ENCODE data around the gene ADAMTS13. TPM values are rescaled to one million over a fixed set of nuclear protein-coding genes. Genes with fewer than 3 reads are reported as not detected.
"Not testable (repeated sequence)": the region's sequence is repeated elsewhere in the genome, so short reads cannot be mapped to it uniquely, and the experiment has no call there.

Gene ADAMTS13
- total RNA-seq, 2 experiments from 2014 or later, result 2.1 to 2.4 TPM

DNA sequence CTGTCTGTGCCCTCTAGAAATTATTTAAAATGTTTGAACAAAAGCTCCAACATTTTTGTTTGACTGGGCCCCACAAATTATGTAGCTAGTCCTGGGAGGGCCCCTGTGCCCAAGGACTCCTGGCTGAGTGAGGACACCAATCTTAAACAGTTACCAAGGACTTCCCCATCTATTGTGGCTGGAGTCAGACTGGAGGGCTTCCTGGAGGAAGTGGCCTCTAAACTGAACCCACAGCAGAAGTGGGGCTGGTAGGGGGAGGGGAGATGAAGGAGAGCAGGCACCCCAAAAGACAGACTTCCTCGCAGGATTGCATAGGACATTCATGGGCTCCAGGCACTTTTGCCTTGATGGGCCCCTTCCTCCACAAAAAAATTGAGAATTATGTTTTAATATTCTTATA is 8.1 kb downstream of the ADAMTS13 start:
- ChIA-PET POLR2A (no interaction called here), CTCF (no interaction called here)
- H3K27me3 Mint-ChIP-seq, result peaks cover 19% of the 10 kb centered on the region
- H3K36me3 Mint-ChIP-seq (ENCODE audit: low read depth), result no peaks in the 10 kb centered on the region
- peaks cover 2% of the 10 kb centered on the region for H3K4me1 Mint-ChIP-seq
- no peak overlapping the region for H3K4me3 Mint-ChIP-seq
- H3K9me3 Mint-ChIP-seq, result no peaks in the 10 kb centered on the region
- no peak for DNase-seq
- no peak overlapping the region for H3K27ac Mint-ChIP-seq

DNA sequence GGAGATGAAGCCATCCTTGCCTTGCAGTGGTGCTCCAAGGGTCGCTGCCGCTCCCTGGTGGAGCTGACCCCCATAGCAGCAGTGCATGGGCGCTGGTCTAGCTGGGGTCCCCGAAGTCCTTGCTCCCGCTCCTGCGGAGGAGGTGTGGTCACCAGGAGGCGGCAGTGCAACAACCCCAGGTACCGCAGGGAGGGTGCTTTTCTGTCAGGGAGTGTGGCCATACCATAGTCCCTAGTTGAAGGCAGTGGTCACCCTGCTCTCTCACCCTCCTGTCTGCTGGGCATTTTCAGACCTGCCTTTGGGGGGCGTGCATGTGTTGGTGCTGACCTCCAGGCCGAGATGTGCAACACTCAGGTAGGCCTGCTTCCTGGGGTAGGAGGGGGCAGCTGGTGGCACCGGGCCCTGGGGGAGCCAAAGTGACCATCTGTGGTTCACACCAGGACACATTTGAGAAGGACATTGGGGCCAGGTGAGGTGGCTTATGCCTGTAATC is 11.2 kb downstream of the ADAMTS13 start:
- Mint-ChIP-seq H3K36me3 (ENCODE audit: low read depth) (no peaks in the 10 kb centered on the region), H3K4me3 (no peak overlapping the region), H3K27me3 (peaks cover 5% of the 10 kb centered on the region), H3K9me3 (no peaks in the 10 kb centered on the region), H3K4me1 (no peaks in the 10 kb centered on the region), H3K27ac (no peak overlapping the region)
- ChIA-PET POLR2A (no interaction called here), CTCF (no interaction called here)
- no peak for DNase-seq

DNA sequence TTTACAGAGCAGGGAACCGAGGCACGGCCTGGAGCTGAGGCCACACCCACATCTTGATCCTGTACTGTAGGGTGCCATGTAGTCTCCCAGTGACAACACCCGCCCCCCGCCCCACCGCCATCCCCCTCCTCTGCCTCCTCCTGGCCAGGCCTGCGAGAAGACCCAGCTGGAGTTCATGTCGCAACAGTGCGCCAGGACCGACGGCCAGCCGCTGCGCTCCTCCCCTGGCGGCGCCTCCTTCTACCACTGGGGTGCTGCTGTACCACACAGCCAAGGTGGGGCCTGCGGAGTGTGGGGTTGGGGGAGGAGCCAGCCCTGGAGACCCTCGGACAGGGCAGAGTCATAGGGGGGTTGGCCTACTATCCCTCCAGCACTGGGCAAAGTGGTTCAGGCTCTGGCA is 14.5 kb downstream of the ADAMTS13 start:
- H3K4me1 Mint-ChIP-seq, result no peaks in the 10 kb centered on the region
- POLR2A ChIA-PET, result no interaction called here
- no peak overlapping the region for H3K27ac Mint-ChIP-seq
- H3K36me3 Mint-ChIP-seq (ENCODE audit: low read depth), result no peaks in the 10 kb centered on the region
- H3K4me3 Mint-ChIP-seq, result no peak overlapping the region
- no peak for DNase-seq
- CTCF ChIA-PET, result no interaction called here
- H3K9me3 Mint-ChIP-seq, result no peaks in the 10 kb centered on the region
- H3K27me3 Mint-ChIP-seq, result no peaks in the 10 kb centered on the region

DNA sequence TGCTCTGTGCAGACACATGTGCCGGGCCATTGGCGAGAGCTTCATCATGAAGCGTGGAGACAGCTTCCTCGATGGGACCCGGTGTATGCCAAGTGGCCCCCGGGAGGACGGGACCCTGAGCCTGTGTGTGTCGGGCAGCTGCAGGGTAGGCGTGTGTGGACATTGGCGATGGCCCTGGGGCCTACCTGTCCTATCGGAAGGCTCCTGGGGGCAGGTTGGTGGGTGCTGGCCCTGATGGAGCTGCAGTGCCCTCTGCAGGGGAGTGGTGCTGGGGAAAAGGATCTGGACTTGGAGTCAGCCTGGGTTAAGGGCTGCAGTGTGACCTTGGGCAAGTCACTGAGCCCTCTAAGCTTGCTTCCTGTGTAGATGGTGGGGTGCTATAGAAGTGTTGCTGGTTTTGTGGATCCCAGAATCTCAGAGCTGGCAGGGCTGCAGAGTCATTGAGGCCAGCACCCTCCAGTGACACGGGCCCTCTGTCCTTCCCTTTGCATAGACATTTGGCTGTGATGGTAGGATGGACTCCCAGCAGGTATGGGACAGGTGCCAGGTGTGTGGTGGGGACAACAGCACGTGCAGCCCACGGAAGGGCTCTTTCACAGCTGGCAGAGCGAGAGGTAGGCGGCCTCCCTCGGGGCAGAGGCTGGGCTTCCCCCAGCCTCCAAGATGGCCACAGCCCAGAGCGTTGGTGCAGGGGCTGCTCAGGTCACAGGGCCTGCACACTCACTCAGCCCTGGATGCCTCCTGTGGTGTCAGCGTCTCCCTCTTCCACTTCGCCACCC is 15.8 kb downstream of the ADAMTS13 start:
- Mint-ChIP-seq H3K9me3 (no peaks in the 10 kb centered on the region), H3K4me3 (no peak overlapping the region), H3K36me3 (ENCODE audit: low read depth) (no peaks in the 10 kb centered on the region), H3K27me3 (no peaks in the 10 kb centered on the region), H3K27ac (no peak overlapping the region), H3K4me1 (no peaks in the 10 kb centered on the region)
- POLR2A ChIA-PET, result no interaction called here
- DNase-seq, result no peak
- CTCF ChIA-PET, result no interaction called here

DNA sequence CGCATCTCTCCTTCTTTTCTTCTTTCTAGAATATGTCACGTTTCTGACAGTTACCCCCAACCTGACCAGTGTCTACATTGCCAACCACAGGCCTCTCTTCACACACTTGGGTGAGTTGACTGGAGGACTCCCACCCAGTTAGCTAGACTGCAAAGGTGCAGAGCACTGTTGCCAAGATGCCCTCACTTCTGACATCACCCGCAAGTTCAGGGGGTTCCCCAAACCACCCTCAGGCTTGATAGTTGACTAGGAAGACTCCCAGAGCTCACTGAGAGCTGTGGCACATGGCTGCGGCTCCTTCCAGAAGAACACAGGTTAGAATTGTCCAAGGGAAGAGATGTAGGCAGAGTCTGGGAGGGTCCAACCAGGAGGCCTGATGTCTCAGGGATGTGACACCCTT is 17.2 kb downstream of the ADAMTS13 start:
- no peaks in the 10 kb centered on the region for H3K36me3 Mint-ChIP-seq (ENCODE audit: low read depth)
- ChIA-PET CTCF (no interaction called here), POLR2A (no interaction called here)
- no peaks in the 10 kb centered on the region for H3K27me3 Mint-ChIP-seq
- no peak overlapping the region for H3K4me3 Mint-ChIP-seq
- H3K27ac Mint-ChIP-seq, result no peak overlapping the region
- H3K9me3 Mint-ChIP-seq, result no peaks in the 10 kb centered on the region
- no peaks in the 10 kb centered on the region for H3K4me1 Mint-ChIP-seq
- no peak for DNase-seq

DNA sequence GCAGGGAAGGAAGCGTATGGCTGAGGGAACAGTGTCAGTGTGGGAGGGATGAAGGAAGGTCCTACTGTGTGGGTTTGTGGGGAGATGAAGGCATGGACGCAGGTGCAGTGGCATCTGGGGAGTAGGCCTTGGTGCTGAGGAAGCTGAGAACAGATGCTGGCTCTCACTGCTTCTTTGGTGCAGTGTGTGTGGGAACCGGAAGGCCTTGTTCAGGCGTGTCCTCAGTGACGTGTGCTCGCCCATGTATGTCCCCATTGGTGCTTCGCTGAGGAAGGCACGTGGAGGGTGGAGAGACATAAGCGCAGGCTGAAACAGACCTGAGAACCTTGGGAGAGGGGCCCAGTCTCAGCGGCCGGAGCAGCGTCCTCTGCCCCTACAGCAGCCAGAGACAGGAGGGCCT is 18.7 kb downstream of the ADAMTS13 start:
- no peaks in the 10 kb centered on the region for H3K9me3 Mint-ChIP-seq
- H3K27me3 Mint-ChIP-seq, result no peaks in the 10 kb centered on the region
- CTCF ChIA-PET, result no interaction called here
- H3K27ac Mint-ChIP-seq, result no peak overlapping the region
- H3K4me1 Mint-ChIP-seq, result no peaks in the 10 kb centered on the region
- no peak overlapping the region for H3K4me3 Mint-ChIP-seq
- H3K36me3 Mint-ChIP-seq (ENCODE audit: low read depth), result no peaks in the 10 kb centered on the region
- DNase-seq, result no peak
- POLR2A ChIA-PET, result no interaction called here

DNA sequence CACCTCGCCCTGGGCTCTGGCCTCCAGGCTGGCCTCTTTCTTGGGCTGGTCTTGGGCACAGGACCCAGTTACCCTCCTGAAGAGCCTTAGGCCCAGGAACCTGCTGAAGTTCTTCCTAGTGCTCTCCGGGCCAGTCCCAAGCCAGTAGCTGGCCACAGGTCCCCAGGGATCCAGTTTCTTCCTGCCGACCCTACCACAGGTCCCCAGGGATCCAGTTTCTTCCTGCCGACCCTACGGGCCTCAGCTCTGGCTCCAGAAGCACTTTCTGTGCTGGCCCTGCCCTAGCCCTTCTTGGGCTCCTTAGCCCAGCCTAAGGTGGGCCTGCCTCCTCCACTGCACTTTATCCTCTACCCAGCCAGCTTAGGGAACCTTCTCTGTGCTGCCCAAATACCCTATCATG is 19.4 kb downstream of the ADAMTS13 start:
- POLR2A ChIA-PET, result interaction anchor here (1.0 kb wide), 1 partner anchor 12 kb away, joined by 3 read pairs; no protein-coding TSS in a partner anchor
- CTCF ChIA-PET, result no interaction called here
- H3K9me3 Mint-ChIP-seq, result no peaks in the 10 kb centered on the region

DNA sequence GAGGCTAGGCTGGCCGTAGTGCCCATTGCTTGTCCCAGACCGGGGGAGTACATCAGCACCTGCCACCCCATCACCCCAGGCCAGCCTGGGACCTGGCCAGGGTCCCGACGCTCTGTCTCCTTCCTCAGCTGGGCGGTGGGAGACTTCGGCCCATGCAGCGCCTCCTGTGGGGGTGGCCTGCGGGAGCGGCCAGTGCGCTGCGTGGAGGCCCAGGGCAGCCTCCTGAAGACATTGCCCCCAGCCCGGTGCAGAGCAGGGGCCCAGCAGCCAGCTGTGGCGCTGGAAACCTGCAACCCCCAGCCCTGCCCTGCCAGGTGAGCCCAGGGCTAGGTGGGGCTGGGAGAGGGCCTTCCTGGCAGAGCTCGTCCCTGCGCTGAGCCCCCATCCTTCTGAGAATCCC is 21.1 kb downstream of the ADAMTS13 start:
- H3K4me1 Mint-ChIP-seq, result no peaks in the 10 kb centered on the region
- no peak for DNase-seq
- no peak overlapping the region for H3K4me3 Mint-ChIP-seq
- peaks cover 2% of the 10 kb centered on the region for H3K27me3 Mint-ChIP-seq
- no peaks in the 10 kb centered on the region for H3K9me3 Mint-ChIP-seq
- ChIA-PET CTCF (no interaction called here), POLR2A (interaction anchor here (0.8 kb wide), 1 partner anchor 18 kb away, joined by 3 read pairs; no protein-coding TSS in a partner anchor)
- no peak overlapping the region for H3K27ac Mint-ChIP-seq
- H3K36me3 Mint-ChIP-seq (ENCODE audit: low read depth), result no peaks in the 10 kb centered on the region

More for the DNA sequence above, 19.4 kb downstream of the ADAMTS13 start:
- H3K4me3 Mint-ChIP-seq, result no peak overlapping the region
- no peaks in the 10 kb centered on the region for H3K4me1 Mint-ChIP-seq
- no peak overlapping the region for H3K27ac Mint-ChIP-seq
- H3K36me3 Mint-ChIP-seq (ENCODE audit: low read depth), result no peaks in the 10 kb centered on the region
- peaks cover 2% of the 10 kb centered on the region for H3K27me3 Mint-ChIP-seq
- DNase-seq, result no peak

DNA sequence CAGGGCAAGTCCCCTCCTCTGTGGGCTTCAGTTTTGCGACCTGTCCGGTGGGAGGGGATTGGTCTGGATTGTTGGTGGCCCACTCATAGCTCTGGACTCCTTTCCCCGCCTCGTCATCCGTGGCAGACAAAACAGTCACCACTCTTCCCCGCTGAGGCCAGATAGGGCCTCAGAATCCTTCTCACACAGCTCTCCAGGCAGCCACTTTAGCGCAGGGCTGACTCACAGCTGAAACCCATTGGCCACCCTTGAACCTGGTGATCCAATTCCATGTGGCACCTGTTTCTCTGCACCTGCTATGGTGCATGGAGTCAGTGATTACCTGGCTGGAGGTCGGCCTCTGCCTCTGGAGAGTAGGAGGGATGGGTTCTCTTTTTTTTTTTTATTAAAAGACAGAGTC is 21.8 kb downstream of the ADAMTS13 start:
- Mint-ChIP-seq H3K9me3 (no peaks in the 10 kb centered on the region), H3K27ac (no peak overlapping the region), H3K4me3 (no peak overlapping the region), H3K27me3 (peaks cover 2% of the 10 kb centered on the region), H3K36me3 (ENCODE audit: low read depth) (no peaks in the 10 kb centered on the region), H3K4me1 (no peaks in the 10 kb centered on the region)
- POLR2A ChIA-PET, result no interaction called here
- CTCF ChIA-PET, result no interaction called here
- no peak for DNase-seq

DNA sequence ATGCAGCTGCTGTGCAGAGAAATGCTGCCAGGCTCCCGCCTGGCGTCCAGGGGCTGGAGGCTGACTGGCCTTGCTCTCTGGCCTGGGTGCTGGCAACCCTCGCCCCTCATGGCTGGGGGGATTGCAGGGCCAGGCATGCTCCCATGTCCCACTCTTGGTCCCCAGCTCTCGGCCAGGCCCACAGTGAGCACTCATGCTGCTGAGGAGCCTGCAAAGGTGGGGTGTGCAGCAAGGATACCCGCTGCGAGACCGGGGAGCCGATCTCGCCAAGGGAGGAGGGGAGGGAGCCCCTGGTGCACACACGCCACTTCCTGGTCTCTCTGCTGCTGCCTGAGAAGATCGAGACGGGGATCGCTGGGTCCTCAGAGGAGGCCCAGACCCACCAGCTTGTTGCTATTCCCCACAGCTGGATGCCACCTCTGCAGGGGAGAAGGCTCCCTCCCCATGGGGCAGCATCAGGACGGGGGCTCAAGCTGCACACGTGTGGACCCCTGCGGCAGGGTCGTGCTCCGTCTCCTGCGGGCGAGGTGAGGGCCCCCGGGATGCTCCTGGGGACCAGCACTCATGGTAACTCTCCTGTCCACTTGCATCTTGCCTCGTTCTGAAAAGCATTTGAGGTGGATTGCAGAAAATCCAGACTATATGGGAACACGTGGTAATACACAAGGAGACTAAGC is 23.3 kb downstream of the ADAMTS13 start:
- no peak overlapping the region for H3K4me3 Mint-ChIP-seq
- peaks cover 2% of the 10 kb centered on the region for H3K27me3 Mint-ChIP-seq
- H3K4me1 Mint-ChIP-seq, result no peaks in the 10 kb centered on the region
- DNase-seq, result no peak
- no peaks in the 10 kb centered on the region for H3K36me3 Mint-ChIP-seq (ENCODE audit: low read depth)
- POLR2A ChIA-PET, result no interaction called here
- CTCF ChIA-PET, result no interaction called here
- no peaks in the 10 kb centered on the region for H3K9me3 Mint-ChIP-seq
- no peak overlapping the region for H3K27ac Mint-ChIP-seq

DNA sequence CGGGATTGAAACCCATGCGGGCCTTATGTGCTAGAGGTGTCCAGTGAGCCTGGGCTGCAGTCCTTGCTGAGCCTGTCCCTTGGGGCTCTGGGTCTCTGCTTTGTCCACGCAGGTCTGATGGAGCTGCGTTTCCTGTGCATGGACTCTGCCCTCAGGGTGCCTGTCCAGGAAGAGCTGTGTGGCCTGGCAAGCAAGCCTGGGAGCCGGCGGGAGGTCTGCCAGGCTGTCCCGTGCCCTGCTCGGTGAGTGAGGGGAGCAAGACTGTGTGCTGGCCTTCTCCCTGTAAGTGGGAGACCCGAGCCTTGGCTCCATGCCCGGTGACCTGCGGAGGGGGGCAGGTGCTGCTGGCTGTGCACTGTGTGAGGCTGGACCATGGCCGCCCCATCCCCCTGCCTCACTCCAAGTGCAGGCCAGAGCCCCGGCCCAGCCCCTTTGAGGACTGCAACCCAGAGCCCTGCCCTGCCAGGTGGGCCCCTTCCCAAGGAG is 26.4 kb downstream of the ADAMTS13 start:
- no peak overlapping the region for H3K4me3 Mint-ChIP-seq
- H3K27ac Mint-ChIP-seq, result no peak overlapping the region
- CTCF ChIA-PET, result no interaction called here
- POLR2A ChIA-PET, result no interaction called here
- DNase-seq, result no peak
- peaks cover 4% of the 10 kb centered on the region for H3K27me3 Mint-ChIP-seq
- H3K9me3 Mint-ChIP-seq, result no peaks in the 10 kb centered on the region
- no peaks in the 10 kb centered on the region for H3K36me3 Mint-ChIP-seq (ENCODE audit: low read depth)
- H3K4me1 Mint-ChIP-seq, result no peaks in the 10 kb centered on the region

DNA sequence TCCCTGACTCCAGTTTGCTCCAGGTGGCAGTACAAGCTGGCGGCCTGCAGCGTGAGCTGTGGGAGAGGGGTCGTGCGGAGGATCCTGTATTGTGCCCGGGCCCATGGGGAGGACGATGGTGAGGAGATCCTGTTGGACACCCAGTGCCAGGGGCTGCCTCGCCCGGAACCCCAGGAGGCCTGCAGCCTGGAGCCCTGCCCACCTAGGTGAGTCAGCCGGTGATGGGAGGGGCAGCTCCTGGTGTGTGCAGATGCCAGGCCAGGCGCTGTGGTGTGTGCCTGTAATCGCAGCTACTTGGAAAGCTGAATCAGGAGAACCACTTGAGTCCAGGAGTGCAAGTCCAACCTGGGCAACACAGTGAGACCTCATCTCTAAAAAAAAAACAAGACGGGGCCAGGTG is 27.6 kb downstream of the ADAMTS13 start:
- Mint-ChIP-seq H3K36me3 (ENCODE audit: low read depth) (no peaks in the 10 kb centered on the region), H3K9me3 (no peaks in the 10 kb centered on the region), H3K4me3 (no peak overlapping the region), H3K27ac (no peak overlapping the region), H3K4me1 (no peaks in the 10 kb centered on the region), H3K27me3 (peaks cover 4% of the 10 kb centered on the region)
- ChIA-PET POLR2A (no interaction called here), CTCF (no interaction called here)
- DNase-seq, result no peak

DNA sequence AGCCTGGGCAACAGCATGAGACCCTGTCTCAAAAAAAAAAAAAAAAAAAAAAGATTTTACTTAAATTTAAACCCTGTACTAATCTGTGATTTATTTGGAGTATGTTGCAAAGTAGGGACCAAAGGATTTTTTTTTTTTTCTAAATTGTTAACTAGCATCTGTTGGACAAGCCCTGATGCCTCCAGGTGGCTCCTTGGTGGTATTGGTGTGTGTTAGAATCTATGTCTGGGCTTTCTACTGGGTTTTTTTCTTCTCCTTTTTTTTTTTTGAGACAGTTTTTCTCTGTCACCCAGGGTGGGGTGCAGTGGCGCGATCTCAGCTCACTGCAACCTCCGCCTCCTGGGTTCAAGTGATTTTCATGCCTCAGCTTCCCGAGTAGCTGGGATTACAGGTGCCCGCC is 29.7 kb downstream of the ADAMTS13 start:
- CTCF ChIA-PET; POLR2A ChIA-PET; H3K27me3 Mint-ChIP-seq; DNase-seq; H3K4me3 Mint-ChIP-seq; H3K4me1 Mint-ChIP-seq; H3K27ac Mint-ChIP-seq; H3K36me3 Mint-ChIP-seq (ENCODE audit: low read depth); H3K9me3 Mint-ChIP-seq: not testable (repeated sequence)

DNA sequence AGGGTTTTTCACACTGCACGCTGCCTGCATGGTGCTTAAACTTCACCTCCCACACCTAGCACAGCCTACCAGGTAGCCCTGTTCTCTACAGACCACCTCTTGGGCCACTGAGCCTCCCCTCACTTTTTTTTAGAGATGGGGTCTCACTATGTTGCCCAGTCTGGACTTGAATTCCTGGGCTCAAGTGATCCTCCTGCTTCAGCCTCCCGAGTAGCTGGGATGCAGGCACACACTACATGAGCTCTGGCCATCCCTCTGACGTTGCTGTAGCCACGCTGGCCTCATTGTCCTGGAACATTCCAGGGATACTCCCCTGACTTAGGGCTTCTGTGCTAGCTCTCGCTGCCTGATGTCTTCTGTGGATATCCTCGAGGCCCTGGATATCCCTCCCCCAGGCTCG is 30.4 kb downstream of the ADAMTS13 start:
- DNase-seq, result no peak
- POLR2A ChIA-PET, result no interaction called here
- Mint-ChIP-seq H3K9me3 (no peaks in the 10 kb centered on the region), H3K4me3 (no peak overlapping the region), H3K36me3 (ENCODE audit: low read depth) (no peaks in the 10 kb centered on the region), H3K4me1 (no peaks in the 10 kb centered on the region), H3K27ac (no peak overlapping the region), H3K27me3 (peaks cover 2% of the 10 kb centered on the region)
- CTCF ChIA-PET, result no interaction called here

Data from activated CD4-positive, alpha-beta memory T cell treated with anti-CD3 and anti-CD28 coated beads, Interleukin-2, amount 10 ng/mL, durations not matched to agents 7 days and 5 days (primary cell).